Ovary (tissue), 9 donors: ENCODE data around the gene RYR1. TPM values are rescaled to one million over a fixed set of nuclear protein-coding genes. Genes with fewer than 3 reads are reported as not detected.

ENCODE experiments used
- DNase-seq, 5 donors: peaks; one replicate each; pipeline ENCODE4 v3.0.0-alpha.2; 2019 to 2020
- H3K27ac ChIP-seq, 2 donors: fragments of 200-600 bp; one replicate each; pipeline versions ENCODE4 v1.5.1 to v1.8.0; 2019 to 2022
- H3K27me3 ChIP-seq: fragments of 200-600 bp; one replicate; pipeline ENCODE4 v1.8.0; 2022
- H3K36me3 ChIP-seq: fragments of 200-600 bp; sonication (generic); one replicate; pipeline ENCODE4 v1.5.1; 2019
- H3K4me1 ChIP-seq: one replicate; pipeline ENCODE4 v1.8.1; 2013; ENCODE audit warnings: mild to moderate bottlenecking, moderate library complexity; ENCODE audit not compliant: insufficient read depth
- H3K4me3 ChIP-seq: fragments of 200-600 bp; sonication (generic); one replicate; pipeline ENCODE4 v1.5.1; 2017
- H3K9me3 ChIP-seq, 2 donors: fragments of 200-600 bp in 1 of 2; sonication (generic) in 1 of 2; one replicate each; pipeline versions ENCODE4 v1.5.1 to v1.8.1; 2013 to 2019; ENCODE audit warnings: mild to moderate bottlenecking in 1 of 2, moderate library complexity in 1 of 2
- CTCF ChIP-seq, 3 donors: fragments of 450-650 bp in 2 of 3; fragments of 200-600 bp in 1 of 3; IDR thresholded peaks; one replicate each; pipeline versions ENCODE4 v1.5.1 to v1.8.0; 2016 to 2022; ENCODE audit warnings: antibody characterized with exemption in 3 of 3, mild to moderate bottlenecking in 1 of 3
- EP300 ChIP-seq: sonication (generic); formaldehyde crosslinking; IDR thresholded peaks from one replicate; pipeline ENCODE4 v1.6.1; 2017; ENCODE audit warnings: antibody characterized with exemption
- POLR2A ChIP-seq: fragments of 450-650 bp; IDR thresholded peaks from one replicate; pipeline ENCODE4 v1.6.1; 2017; ENCODE audit warnings: antibody characterized with exemption, mild to moderate bottlenecking, moderate library complexity
- WGBS, 3 donors: extraction: QIAGEN DNeasy Blood & Tissue Kit in 1 of 3; methylation state at CpG; one replicate each; pipeline versions ENCODE4 v1.1.5 to v1.1.7; 2013 to 2017; 5-methylcytosine and 5-hydroxymethylcytosine counted together
- intact Hi-C, 4 donors: fragments of 100-400 bp; cut with DNase I; formaldehyde crosslinking; loops; one replicate each; pipeline versions ENCODE4 v1.11.0 to v1.15.1; 2022 to 2023
- polyA plus RNA-seq, 2 donors: library from polyadenylated mRNA; stranded (reverse); fragments of 200-250 nt in 1 of 2; fragments of 350-450 nt in 1 of 2; fragmentation: Illumina TruSeq in 1 of 2; extraction: RNeasy Lipid Tissue Mini Kit (QIAGEN cat#74804) in 1 of 2; gene quantifications; one replicate each; pipeline ENCODE4 v1.2.3, GENCODE V29; 2013 to 2014
- total RNA-seq, 7 donors: library from RNA; depleted of rRNA in 2 of 7; stranded (reverse); fragments of >200 nt in 2 of 7; fragmentation: NEBNext Ultra II Directional in 3 of 7; extraction: Animal tissue kit (Norgen Biotek cat#: 25700) in 3 of 7; gene quantifications; one replicate each; pipeline versions ENCODE4 v1.1.0 to v1.2.4, GENCODE V29; 2016 to 2023
- donor health status: DM: no; HTN: no; CAD: no; lungs with moderate emphysema.
- donor health status: DM: no; HTN: no; CAD: no.
- donor health status: Bipolar disorder and iron deficiency.
- donor health status: DM: yes; HTN: yes; CAD: no.
- donor health status: DM: no; HTN: no; CAD: no.
- donor health status: DM: yes; HTN: yes; CAD: no.

Gene RYR1
- total and polyA plus RNA-seq, 9 donors: 0.57 to 2.6 (median 1.0) TPM

GRCh38 chr19:38524369-38524768 lies 90.9 kb downstream of the RYR1 start:
- Histone ChIP-seq H3K4me1 (peaks cover 3% of the 10 kb centered on the region), H3K27ac (no peak overlapping the region), H3K9me3 (no peaks in the 10 kb centered on the region), H3K27me3 (no peaks in the 10 kb centered on the region), H3K4me3 (no peak overlapping the region), H3K36me3 (no peaks in the 10 kb centered on the region)
- TF ChIP-seq EP300 (no peak), CTCF (IDR thresholded peaks at IDR 0.05) (no peak), POLR2A (no peak)
- intact Hi-C loops: no loop called here
- WGBS, 3 donors: 47 to 59% (median 52%) methylated on average over 9 of the region's 9 CpGs
- DNase-seq: no peak

GRCh38 chr19:38524994-38525634 lies 91.6 kb downstream of the RYR1 start:
- TF ChIP-seq POLR2A (no peak), CTCF (IDR thresholded peaks at IDR 0.05) (no peak), EP300 (no peak)
- H3K9me3 ChIP-seq: no peaks in the 10 kb centered on the region
- H3K36me3 ChIP-seq: no peaks in the 10 kb centered on the region
- no peak overlapping the region for H3K27ac ChIP-seq
- intact Hi-C loops: no loop called here
- H3K4me3 ChIP-seq: no peak overlapping the region
- 94 to 97% (median 97%) methylated on average over 22 of the region's 22 CpGs for WGBS, 3 donors
- H3K27me3 ChIP-seq: no peaks in the 10 kb centered on the region
- no peak for DNase-seq
- H3K4me1 ChIP-seq: peaks cover 3% of the 10 kb centered on the region

GRCh38 chr19:38526430-38526829 lies 92.9 kb downstream of the RYR1 start:
- Histone ChIP-seq H3K9me3 (no peaks in the 10 kb centered on the region), H3K27ac (no peak overlapping the region), H3K36me3 (no peaks in the 10 kb centered on the region), H3K27me3 (no peaks in the 10 kb centered on the region), H3K4me1 (peaks cover 3% of the 10 kb centered on the region), H3K4me3 (no peak overlapping the region)
- WGBS, 3 donors: 86 to 93% (median 90%) methylated on average over 7 of the region's 7 CpGs
- TF ChIP-seq EP300 (no peak), POLR2A (no peak), CTCF (IDR thresholded peaks at IDR 0.05) (no peak)
- DNase-seq: no peak
- intact Hi-C loops: no loop called here

GRCh38 chr19:38527466-38528136 lies 94.1 kb downstream of the RYR1 start:
- 61 to 68% (median 62%) methylated on average over 32 of the region's 32 CpGs for WGBS, 3 donors
- Histone ChIP-seq H3K27ac (no peak overlapping the region), H3K4me1 (peaks cover 3% of the 10 kb centered on the region), H3K4me3 (no peak overlapping the region), H3K36me3 (no peaks in the 10 kb centered on the region), H3K27me3 (no peaks in the 10 kb centered on the region), H3K9me3 (no peaks in the 10 kb centered on the region)
- DNase-seq: no peak
- TF ChIP-seq POLR2A (no peak), CTCF (IDR thresholded peaks at IDR 0.05) (no peak), EP300 (no peak)
- intact Hi-C loops: no loop called here
